NCI-H446 (cell line): ENCODE results near the gene SLC12A3.
"Not testable (repeated sequence)": the region's sequence is repeated elsewhere in the genome, so short reads cannot be mapped to it uniquely, and the experiment has no call there.

Experiments
- DNase-seq, 2 experiments: peaks; one replicate each; lab custom pipeline; 2025; lab: John Stamatoyannopoulos, UW

The SLC12A3 gene

GRCh38 chr16:56868175-56868574, 3.2 kb downstream of the SLC12A3 start:
- DNase-seq, result no peak

- not testable (repeated sequence) for DNase-seq
Observed at GRCh38 chr16:56868766-56869165, 3.8 kb downstream of the SLC12A3 start.

DNA sequence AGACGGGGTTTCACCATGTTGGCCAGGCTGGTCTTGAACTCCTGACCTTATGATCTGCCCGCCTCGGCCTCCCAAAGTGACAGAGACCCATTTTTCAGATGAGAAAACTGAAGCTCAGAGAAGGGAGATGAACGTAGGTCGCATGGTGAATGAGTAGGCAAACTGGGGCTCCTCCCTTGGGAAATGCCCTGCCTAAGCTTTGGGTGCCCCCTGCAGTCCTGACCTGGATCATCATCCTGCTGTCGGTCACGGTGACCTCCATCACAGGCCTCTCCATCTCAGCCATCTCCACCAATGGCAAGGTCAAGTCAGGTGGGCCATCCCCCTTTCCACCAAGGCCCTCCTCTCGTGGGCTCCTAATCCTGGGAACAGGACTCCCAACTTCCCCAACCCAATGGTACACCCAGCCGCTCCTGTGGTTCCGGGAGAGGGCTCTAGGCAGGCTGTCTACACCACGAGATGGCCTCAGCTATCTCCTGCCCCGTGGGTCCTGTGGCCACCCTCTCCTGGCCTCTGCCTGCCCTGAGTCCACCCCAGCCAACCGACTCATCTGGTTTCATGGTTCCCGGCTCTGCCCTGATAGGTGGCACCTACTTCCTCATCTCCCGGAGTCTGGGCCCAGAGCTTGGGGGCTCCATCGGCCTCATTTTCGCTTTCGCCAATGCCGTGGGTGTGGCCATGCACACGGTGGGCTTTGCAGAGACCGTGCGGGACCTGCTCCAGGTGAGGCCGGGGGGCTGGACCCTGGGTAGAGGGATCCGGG, 4.7 kb downstream of the SLC12A3 start:
- DNase-seq, result no peak

GRCh38 chr16:56870276-56870888, 5.4 kb downstream of the SLC12A3 start:
- DNase-seq, result no peak

GRCh38 chr16:56871172-56871593, 6.2 kb downstream of the SLC12A3 start:
- DNase-seq, result no peak

GRCh38 chr16:56872863-56873391, 7.9 kb downstream of the SLC12A3 start:
- DNase-seq, result no peak

DNA sequence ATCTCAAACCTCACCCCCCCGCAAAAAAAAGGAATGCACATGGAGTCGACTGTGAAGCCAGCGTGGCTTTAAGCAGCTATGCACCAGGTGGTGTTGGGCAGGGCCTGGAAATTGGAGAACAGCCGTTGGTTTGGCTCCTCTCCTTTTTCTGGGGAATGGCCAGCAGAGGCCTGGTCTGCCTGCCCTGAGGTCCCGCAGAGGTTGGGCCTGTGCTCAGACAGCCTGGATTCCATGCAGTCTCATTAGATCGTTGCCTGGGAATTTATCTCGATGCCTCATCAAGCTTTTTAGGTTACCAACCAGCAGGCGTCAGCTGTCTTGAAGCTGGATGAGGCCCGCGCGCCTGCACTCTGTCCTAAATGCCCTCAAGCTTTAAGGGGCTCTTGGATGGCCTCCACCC, 9.8 kb downstream of the SLC12A3 start:
- DNase-seq, result no peak

- DNase-seq, result no peak
Observed at GRCh38 chr16:56876048-56876447, 11.0 kb downstream of the SLC12A3 start.

- no peak for DNase-seq
Observed at GRCh38 chr16:56877486-56878182, 12.6 kb downstream of the SLC12A3 start.

GRCh38 chr16:56878282-56878854, 13.4 kb downstream of the SLC12A3 start:
- DNase-seq, result no peak

- DNase-seq, result no peak
Observed at GRCh38 chr16:56879276-56879675, 14.3 kb downstream of the SLC12A3 start.

- DNase-seq, result no peak
Observed at GRCh38 chr16:56880176-56880575, 15.2 kb downstream of the SLC12A3 start.

- no peak for DNase-seq
Observed at GRCh38 chr16:56880685-56881084, 15.7 kb downstream of the SLC12A3 start.

DNA sequence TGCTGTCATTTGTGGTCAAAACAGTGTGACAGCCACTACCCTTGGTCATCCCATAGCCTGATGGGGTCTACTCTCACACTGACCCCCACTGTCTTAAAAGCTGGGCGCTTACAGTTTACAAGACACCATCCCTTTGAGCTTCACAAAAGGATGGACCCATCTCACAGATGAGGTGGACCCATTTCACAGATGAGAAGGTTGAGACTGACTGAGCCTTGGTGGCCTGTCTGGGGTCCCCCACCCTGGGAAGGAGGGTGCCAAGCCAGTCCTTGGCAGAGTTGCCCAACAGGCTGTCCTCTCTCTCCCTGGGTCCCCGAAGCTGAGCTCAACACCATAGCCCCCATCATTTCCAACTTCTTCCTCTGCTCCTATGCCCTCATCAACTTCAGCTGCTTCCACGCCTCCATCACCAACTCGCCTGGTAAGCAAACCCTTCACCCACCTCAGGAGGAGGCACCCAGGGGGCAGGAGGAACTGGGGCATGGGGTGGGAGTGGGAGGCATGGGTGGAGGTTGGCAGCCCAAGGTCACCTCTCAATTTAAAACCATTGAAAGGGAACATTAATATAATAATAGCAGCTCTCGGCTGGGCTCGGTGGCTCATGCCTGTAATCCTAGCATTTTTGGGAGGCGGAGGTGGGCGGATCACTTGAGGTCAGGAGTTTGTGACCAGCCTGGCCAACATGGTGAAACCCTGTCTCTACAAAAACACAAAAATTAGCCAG, 17.2 kb downstream of the SLC12A3 start:
- no peak for DNase-seq

DNA sequence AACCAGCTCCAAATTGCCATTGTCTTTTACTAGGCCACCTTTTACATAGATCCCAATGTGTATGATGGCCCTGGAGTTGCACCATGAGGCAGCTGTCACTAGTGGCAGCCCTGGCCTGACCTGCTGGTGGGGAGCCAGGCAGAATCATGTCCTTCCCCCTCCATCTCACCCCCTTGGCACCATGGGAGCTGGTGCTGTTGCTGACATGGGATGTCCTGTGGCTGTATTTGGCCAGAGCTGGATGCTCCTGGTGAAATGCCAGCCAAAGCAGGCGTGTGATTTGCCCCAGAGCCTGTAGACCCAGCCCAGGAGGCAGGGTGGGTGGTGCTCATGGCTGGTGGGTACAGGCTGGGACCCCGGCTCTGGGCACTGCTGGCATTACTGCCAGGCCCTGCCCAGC, 18.6 kb downstream of the SLC12A3 start:
- DNase-seq, result no peak

DNA sequence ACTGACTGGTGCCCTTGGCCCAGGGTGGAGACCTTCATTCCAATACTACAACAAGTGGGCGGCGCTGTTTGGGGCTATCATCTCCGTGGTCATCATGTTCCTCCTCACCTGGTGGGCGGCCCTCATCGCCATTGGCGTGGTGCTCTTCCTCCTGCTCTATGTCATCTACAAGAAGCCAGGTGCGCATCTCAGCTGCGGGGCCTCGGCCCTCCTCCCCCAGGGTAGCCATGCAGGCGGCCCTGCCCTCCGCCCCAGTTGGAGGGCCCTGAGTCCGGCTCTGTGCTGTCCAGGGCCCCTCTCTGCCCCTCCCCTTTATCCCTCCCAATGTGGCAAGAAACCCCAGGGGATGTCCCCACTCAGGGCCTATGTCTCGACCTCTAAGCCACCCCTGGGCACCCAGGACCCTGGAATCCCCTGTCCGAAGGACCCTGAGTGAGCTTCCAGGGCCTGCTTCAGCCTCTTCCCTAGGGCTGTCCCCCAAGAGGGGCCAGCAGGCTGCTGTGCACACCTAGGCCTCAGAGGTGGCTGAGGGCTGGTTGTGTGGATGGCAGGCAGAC, 19.1 kb downstream of the SLC12A3 start:
- DNase-seq, result no peak

DNA sequence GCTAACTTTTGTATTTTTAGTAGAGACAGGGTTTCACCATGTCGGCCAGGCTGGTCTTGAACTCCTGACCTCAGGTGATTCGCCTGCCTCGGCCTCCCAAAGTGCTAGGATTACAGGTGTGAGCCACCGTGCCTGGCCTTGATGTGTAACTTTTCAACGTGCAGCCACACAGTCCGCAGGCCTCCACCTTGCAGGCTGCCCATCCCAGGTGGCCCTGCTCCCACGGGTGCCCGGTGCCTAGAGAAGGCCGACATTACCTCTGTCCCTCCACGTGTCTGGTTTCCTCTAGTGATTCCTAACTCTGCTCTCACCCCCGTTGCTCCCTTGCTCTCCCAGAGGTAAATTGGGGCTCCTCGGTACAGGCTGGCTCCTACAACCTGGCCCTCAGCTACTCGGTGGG, 19.9 kb downstream of the SLC12A3 start:
- not testable (repeated sequence) for DNase-seq

DNA sequence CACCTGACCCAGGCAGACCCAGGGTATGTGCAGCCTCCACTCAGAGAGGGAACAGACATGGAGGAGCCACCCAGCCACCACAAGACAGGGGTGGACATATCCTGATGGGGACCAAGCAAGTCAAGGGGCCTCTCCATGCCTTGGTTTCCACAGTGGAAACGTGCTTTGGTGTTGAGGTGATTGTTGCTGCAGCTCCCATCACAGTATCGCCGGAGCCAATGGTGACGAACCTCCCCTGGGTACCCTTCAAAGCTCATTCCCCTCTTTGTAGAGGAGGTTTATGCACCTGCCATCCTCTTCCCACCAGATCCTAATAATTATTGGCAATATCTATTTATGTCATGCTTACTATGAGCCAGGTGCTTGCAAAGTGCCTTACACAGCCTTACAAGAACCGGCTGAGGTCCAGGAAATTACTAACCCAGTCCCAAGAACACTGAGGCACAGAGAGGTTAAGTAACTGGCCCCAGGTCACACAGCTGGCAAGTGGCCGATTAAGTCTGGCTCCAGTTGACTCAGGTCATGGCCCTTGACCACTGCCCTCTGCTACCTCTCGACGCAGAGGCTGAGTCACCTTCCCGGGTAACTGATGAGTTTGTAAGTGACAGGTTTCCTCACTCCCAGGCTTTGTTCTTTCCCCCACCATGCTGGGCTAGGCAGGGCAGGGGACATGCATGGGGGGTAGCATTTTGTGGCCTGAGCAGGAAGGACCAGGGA, 20.6 kb downstream of the SLC12A3 start:
- DNase-seq, result no peak

- no peak for DNase-seq
Observed at GRCh38 chr16:56886296-56886695, 21.3 kb downstream of the SLC12A3 start.

DNA sequence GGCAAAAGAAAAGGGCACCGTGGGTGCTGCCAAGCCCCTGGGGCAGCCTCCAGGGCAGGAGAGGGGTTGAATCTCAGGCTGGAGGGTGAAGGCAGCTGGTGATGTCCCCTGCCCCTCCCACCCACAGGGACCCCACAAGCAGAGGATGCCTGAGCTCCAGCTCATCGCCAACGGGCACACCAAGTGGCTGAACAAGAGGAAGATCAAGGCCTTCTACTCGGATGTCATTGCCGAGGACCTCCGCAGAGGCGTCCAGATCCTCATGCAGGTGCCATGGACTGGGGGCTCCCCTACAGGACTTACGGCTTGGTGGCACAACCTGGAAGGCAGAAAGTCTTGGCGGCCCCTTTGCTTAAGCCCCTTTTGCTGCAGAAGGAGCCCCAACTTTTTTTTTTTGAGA, 21.8 kb downstream of the SLC12A3 start:
- no peak for DNase-seq

GRCh38 chr16:56888806-56889205, 23.8 kb downstream of the SLC12A3 start:
- no peak for DNase-seq
